Activated CD4-positive, alpha-beta T cell treated with anti-CD3 and anti-CD28 coated beads, Interleukin-2, Interleukin-6, amounts not matched to agents 100 ng/mL and 50 ng/mL, durations not matched to agents 16 hours and 8 hours (primary cell): ENCODE results near the gene TRIM7.

Experiments used
- DNase-seq: peaks from one replicate; pipeline ENCODE4 v3.0.0-alpha.2; 2020

TRIM7 gene

DNA sequence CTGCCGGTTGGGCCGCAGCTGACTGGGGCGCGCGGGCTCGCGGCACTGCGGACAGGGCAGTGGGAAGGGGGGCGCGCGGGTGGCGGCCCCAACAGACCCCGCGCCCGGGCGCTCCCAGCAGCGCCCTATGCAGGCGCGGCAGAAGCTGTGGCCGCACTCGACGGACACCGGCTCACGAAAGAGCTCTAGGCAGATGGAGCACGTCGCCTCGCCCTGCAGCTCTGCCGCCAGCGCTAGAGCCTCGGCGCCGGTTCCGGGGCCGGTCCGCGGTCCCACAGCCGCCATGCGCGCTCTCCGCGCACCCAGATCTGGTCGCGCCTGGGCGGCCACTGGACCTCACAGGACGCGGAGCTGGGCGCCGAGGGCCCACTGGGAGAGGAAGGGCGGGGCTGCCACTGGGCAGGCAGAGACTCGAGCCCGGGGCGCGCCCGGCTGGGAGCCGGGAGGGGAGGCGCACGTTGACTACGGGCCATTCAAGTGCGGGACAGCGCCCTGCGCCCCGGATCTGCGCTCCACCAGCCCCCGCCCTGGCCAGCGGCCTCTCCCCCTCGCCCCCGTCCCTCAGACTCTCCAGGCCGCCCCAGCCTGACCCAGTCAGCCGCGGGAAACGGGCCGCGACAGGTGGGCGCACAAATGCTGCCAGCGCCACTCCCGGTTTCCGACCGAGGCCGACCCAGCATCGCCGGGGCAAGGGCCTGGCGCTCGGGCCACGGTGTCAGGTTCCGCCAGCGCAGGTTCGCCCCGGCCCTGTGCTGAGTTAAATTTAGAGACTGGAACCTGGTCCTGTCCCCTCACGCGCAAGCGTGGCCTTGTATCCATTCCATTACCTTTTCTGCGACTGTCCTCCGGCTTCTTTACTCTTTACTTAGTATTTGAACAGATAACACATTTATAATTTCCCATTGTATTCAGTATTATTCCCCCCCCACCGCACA, at the start of gene TRIM7:
TRIM7 (minus strand) TSS at position 371 of the 935 bp plus-strand sequence; CDS start at position 285, 86 bp downstream.
- DNase-seq = no peak

DNA sequence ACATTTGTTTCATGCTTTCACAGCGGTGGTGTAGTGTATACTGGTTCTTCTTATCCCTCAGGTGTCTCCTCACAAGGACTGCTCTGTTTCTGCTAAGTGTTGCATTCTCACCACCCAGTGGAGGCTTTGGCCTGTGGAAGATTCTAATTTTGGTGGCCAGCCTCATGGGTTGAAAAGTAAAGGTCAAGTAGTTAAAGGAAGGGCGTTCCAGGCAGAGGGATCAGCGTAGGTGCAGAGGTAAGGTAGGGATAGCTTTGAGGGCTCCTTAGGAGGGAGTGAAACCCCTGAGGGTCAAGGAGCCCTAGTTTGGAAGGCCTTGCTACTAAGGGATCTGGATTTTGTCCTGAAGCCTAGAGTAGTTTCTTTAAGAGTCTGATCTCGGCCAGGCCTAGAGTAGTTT, 43.3 kb upstream of the TRIM7 start:
- DNase-seq = no peak

DNA sequence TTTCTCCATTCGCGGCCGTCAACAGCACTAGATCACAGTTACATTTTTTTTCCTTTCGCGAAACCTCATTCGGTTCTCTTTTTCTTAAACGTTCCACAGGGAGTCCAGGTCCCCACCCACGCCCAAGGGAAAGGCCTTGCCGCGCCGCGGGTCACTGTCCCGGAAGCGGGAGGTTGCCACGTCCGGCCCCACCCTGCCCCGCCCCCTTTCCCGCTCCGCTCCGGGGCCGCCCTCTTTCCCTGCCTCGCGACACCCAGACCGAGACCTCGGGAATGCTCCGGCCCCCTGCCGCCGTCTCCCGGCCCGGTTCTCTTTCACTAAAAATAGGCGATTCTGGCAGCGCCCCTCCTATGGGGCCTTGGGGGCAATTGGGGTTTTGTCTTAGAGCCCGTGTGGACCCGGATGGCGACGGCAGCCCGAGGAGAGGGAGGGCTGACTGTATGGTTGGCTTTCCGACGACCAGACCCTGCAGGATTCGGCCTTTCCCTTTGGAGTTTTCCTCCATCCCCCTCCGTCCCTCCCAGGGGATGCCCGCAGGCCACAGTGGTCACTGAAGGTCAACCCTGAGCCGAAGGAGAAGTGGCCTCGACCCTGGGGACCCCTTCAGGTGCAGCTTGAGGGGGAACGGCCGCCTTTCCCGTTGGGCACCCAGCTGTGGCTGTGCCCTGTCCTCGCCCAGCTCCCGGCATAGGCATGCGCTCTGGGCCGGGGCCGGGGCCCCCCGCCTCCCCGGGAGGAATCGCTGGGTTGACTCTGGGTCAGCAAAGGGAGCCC, 41.5 kb upstream of the TRIM7 start:
- DNase-seq = peak; percentile 90

- no peak for DNase-seq
Measured at GRCh38 chr5:181245427-181246275, 40.7 kb upstream of the TRIM7 start.

GRCh38 chr5:181243564-181244343, 38.8 kb upstream of the TRIM7 start, which contains the start of gene RACK1:
Gene RACK1 (minus strand): TSS chr5:181243906. CDS start chr5:181243800, 106 bp downstream.
- DNase-seq = peak; percentile 93

DNA sequence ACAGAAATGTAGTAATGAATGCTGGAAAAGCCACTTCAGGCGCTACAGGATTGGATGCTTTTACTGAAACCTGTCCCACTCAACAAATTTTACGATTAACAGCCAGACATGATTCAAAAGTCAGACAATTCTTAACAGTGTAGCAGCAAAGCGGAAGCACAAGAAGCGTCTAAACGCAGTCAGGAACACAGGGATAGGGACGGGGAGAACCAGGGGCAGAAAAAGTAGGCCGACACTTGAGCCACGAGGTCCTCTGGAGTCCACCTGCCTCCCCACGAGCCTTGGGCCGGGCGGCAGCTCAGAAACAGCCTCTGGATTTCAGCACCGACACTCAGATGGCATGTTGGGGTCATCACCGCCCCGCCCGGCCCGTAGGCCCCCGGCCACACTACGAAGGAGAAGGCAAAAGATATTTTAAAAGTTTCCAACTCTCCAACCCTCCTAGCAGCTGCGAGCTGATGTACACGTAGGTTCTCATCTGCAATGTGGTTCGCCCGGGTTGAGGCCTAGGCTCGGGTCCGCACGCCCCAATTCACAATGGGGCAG, 38.1 kb upstream of the TRIM7 start:
- DNase-seq = no peak

- no peak for DNase-seq
Measured at GRCh38 chr5:181242031-181242451, 37.0 kb upstream of the TRIM7 start.

- DNase-seq = peak; percentile 89
Measured at GRCh38 chr5:181241393-181241975, 36.5 kb upstream of the TRIM7 start.

GRCh38 chr5:181239062-181239663, 34.2 kb upstream of the TRIM7 start:
- no peak for DNase-seq

DNA sequence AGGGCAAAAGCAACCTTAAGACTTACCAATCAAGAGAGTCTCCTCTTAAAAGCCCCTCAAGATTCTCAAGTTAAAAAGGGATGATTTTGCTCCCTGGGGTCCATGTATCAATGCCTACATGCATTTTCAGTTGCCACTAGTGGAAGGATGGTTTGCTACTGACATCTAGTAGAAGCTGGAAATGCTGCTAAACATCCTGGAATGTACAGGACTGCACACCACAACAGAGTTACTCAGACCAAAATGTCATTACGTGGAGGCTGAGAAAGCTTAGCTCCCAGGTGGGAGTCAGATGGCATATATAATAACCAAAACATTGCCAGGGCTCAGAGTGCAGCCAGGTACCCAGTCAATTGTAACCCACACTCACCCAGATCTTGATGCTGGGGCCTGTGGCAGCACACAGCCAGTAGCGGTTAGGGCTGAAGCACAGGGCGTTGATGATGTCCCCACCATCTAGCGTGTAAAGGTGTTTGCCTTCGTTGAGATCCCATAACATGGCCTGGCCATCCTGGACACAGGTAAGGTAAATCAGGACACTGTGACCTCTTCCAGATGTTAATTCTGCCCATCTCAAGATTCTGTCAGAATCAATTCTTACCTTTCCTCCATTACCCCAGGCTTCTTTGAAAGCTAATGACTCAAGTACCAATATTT, 32.9 kb upstream of the TRIM7 start:
- DNase-seq = no peak

- no peak for DNase-seq
Measured at GRCh38 chr5:181236954-181237641, 32.1 kb upstream of the TRIM7 start.

- no peak for DNase-seq
Measured at GRCh38 chr5:181236471-181236870, 31.5 kb upstream of the TRIM7 start.

- DNase-seq = no peak
Measured at GRCh38 chr5:181235689-181236366, 30.8 kb upstream of the TRIM7 start.

- DNase-seq = no peak
Measured at GRCh38 chr5:181235323-181235688, 30.3 kb upstream of the TRIM7 start.

GRCh38 chr5:181234455-181235306, 29.7 kb upstream of the TRIM7 start:
- DNase-seq = peak; percentile 22

DNA sequence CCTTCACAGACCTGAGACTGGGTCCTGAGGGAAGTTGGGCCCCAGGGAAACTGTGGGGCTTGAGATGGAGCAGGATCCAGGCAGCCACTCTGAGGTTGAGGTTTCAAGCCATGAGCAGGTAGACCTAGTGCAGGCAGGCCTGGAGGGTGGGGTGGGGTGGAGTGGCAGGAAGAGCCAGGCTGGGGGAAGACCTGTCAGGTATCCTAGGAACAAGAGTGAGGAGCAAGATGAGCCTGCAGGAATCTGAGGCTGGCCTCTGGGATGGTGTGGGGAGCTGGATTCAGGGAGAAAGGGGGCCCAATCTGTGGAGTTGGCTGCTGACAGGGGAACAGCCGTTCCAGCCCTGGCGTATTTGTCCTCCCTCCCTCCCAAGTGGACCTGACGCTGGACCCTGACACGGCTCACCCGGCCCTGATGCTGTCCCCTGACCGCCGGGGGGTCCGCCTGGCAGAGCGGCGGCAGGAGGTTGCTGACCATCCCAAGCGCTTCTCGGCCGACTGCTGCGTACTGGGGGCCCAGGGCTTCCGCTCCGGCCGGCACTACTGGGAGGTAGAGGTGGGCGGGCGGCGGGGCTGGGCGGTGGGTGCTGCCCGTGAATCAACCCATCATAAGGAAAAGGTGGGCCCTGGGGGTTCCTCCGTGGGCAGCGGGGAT, 28.9 kb upstream of the TRIM7 start:
- DNase-seq = peak; percentile 12

DNA sequence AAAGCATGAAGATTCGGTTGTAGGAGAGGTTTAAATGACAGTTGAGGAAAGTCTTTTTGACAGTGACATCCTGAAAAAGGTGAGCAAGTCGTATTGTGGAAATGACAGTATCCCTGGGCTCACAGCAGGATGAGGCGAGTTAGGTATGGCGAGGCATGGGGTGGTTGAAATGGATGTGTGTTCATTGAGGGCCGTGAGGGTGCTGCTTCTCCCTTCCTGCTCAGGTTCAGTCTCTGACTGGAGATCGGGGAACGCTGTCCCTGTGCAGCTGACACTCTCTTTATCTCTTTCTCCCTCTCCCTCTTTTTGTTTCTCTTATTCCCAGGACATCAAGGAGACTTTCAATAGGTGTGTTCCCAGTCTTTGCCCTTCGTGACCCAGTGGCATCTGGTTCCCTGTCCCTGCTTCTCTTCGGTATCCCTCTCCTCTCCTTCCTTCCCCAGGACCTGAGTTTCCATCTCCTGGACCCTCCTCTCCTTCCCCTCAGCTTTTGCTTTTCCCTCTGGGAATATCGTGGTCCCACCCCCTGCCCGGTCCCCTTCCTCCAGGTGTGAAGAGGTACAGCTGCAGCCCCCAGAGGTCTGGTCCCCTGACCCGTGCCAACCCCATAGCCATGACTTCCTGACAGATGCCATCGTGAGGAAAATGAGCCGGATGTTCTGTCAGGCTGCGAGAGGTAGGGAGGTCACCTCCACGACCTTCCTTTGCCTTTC, 28.2 kb upstream of the TRIM7 start:
- no peak for DNase-seq
